Suppressor macrophage treated with lipopolysaccharide for 4 hours (primary cell): Measurements from ENCODE around the gene HABP4.

Experiments
- DNase-seq: peaks from one replicate; pipeline ENCODE4 v3.0.0-alpha.2; 2020

HABP4 gene

DNA sequence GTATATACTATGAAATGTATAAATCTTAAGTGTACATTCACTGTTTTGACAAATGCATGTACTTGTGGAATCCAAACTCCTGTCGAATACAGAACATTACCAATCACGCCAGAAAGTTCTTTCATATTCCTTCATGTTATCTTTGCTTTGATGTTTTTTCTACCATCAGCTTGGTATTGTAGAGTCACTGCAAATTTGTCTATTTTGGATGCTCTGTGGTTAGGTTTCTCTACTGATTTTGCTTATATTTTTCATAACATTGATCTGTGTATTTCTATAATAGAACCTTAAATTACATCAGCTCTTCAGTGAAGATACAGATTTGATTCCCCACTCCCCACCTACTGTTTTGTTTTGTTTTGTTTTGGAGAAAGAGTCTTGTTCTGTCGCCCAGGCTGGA lies 30.8 kb downstream of the HABP4 start:
- no peak for DNase-seq

DNA sequence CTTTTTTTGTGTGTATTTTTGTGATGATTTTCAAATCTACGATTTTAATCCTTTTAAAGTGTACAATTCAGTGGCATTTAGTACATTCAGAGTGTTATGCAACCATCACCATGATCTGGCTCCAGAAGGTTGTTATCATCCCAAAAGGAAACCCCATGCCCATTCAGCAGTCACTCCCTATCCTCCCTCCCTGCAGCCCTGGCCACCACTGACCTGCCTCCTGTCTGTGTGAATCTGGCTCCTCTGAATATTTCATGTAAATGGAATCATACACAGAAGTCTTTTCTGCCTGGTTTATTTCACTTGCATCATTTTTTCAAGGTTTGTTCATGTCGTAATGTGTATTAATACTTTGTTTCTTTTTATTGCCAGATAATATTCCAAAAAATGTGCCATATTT lies 32.5 kb downstream of the HABP4 start:
- no peak for DNase-seq

GRCh38 chr9:96483197-96483596 lies 33.2 kb downstream of the HABP4 start:
- no peak for DNase-seq

GRCh38 chr9:96483733-96484390 lies 33.9 kb downstream of the HABP4 start:
- DNase-seq: peak; percentile 56

DNA sequence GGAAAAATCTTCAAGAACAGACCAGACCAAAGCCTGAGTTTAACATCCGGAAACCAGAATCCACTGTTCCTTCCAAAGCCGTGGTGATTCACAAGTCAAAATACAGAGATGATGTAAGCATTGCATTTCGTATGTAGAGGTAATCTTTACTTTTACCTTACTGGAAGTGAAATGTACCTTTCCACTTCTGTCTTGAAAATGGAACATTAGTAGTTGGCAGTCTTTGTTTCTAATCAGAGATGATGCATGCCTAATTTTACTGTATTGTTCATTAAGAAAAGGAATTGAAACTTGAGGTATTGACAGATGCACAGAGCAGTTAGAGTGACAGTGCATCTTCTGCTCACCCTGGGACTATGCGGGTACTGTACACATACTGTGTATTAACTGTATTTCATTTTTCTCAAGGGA lies 34.6 kb downstream of the HABP4 start:
- DNase-seq: peak; percentile 14

GRCh38 chr9:96485280-96485679 lies 35.3 kb downstream of the HABP4 start:
- DNase-seq: no peak

- DNase-seq: no peak
These were observed 36.5 kb downstream of the HABP4 start for GRCh38 chr9:96486386-96487028.

DNA sequence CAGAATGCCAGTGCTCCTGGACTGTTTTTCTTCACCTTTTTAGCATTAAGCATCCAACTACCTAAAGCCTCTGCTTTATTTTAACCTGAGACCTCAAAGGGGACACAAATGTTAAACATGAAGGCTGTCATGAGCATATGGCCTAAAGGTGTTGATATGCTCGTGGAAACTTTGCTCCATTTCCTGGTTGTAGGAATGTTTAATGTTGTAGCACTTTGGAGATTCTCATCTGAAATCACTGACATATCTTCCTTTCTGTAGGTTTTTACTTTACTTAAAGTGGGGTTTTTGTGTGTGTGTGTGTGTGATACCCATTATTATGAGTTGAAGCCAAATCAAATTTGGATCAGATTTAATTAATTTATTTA lies 37.0 kb downstream of the HABP4 start:
- DNase-seq: no peak

DNA sequence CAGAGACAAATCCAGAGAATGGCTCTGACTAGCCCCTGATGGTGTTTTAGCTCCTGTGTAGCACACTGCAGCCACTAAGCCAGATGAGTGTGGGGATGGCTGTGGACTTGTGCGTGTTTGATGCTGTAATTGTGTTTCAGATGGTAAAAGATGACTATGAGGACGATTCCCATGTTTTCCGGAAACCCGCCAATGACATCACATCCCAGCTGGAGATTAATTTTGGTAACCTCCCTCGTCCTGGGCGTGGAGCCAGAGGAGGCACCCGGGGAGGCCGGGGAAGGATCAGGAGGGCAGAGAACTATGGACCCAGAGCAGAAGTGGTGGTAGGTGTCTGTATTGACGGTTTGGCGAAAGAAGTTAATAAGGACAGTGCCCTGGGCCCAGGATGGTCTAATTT lies 38.0 kb downstream of the HABP4 start:
- no peak for DNase-seq

GRCh38 chr9:96489482-96489979 lies 39.6 kb downstream of the HABP4 start:
- no peak for DNase-seq

DNA sequence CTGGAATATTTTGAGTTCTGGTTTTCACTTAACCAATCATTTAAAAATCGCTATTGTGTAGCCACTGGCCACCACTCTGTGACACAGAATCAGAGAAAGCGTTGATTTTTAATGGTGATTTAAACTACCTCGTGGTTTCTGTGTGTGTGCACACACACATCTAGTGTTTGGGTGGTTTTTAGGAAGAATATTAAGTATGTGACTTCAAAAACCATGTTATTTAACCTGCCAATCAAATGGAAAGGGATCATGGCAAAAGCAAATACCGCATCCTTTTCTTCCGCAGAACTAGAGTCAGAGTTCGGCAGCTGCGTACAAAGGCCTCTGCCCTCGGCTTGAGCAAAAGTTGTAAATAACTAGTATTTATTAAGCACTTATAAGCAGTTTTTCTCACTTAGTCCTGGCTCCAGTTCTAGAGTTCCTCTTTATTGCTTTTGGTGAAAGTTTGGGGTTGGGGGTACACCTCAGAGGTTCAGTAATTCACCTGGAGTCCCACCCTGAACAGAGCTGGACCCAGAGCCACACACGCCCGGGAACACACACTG lies 40.6 kb downstream of the HABP4 start:
- DNase-seq: no peak

DNA sequence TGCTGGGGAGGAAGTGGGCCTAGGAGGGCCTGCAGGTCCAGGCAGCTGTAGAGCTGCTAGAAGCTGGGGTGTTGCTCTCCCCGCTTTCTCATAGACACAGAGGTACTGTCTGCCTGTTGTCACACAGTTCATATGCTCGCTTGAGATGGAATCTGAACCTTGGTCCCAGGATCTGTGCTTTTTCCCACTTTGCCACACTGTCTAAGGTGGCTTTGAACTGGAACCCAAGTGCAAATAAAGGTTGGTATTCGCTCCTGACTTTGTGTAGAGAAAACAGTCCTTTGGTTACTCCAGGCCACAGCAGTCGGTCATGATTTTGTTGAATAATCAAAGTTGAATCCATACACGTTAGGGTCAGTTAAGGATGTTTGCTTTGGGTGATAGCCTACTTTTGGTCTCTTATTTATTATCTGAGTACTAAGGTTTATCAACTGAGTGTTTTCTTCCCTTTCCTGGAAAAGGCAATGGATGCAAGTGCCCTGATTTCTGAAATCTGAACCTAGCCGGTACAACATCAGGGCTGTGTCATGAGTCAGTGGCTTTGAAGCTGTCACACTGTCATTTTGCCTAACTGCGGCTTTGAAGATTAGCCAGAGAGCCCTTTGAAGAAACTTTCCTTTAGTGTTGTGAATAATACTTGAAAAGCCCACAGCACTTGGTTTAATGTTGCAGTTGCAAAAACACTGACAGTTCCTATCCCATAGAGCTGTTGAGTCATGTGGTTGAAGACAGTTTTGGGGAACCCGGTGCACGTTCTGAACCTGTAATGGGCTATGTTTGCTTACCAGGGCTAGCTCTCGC lies 41.3 kb downstream of the HABP4 start:
- no peak for DNase-seq

DNA sequence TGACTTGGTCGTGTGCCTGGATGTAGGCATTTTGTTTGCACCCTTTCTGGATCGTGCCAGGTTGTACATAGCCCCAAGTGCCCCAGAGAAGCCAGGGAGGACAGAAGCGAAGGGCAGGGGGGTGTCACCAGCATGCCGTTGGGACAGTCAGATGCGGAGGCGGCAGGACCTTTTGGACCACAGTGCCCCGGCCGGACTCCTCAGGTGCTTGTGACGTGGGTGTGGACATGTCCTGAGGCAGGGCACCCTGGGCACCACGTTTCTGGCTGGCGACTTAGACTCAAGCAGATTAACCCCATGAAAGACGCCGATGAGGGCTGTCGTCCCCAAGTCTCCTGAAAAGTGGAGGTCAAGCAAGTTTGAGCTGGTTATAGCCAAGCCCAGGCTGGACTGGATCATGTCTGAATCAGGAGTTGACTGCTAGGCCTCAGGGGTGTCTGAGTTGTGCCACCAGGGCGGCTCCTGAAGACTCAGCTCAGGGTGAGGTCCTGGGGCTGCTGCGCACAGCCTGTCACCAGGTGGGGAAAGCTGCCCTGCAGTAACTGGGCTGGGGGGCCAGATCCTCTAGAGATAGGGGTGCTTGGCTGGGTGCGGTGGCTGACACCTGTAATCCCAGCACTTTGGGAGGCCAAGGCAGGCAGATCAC lies 42.0 kb downstream of the HABP4 start:
- no peak for DNase-seq

- no peak for DNase-seq
These were observed 43.1 kb downstream of the HABP4 start for GRCh38 chr9:96492993-96493531.

DNA sequence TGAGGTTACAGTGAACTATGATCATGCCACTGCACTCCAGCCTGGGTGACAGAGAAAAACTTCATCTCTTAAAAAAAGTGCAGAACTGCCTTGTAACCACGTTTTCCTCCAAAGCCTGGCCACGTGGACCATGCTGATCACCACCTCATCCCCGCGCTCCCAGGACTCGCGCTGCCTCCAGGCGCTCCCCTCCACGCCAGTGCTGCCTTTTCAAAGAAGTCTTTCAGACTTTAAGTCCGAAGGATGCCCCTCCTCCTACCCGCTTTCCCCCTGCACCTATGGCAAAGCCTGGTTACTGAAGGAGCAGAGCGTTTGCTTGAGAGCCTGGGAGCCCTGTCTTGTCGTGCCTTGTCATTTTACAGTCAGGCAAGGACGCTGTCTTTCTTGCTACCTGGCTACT lies 43.8 kb downstream of the HABP4 start:
- no peak for DNase-seq

DNA sequence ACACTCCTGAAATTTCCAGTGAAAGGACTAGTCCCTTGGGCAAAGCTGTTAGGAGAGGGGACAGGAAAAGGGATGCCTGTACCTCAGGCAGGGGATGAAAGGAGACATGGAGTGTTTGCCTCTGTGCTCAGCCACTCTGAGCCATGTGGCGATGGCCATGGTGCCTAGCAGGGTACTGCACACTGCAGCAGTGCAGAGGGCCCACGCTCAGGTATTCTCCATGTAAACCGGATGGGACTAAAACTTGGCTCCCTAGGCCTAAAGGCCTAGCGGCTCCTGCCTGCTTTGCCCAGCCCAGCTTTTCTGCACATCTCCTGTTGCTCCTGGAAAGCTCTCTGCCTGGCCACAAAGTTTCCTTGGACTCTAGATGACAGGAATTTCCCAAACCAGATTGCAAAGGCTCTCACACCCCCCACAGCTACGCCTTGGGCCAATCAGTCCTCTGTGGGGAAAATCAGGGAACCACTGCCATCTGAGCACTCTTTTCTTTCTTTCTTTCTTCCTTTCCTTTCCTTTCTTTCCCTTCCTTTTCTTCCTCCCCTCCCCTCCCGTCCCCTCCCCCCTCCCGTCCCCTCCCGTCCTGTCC lies 44.3 kb downstream of the HABP4 start:
- DNase-seq: no peak

- no peak for DNase-seq
These were observed 45.4 kb downstream of the HABP4 start for GRCh38 chr9:96495341-96495740.

GRCh38 chr9:96496368-96497116 lies 46.6 kb downstream of the HABP4 start:
- no peak for DNase-seq

- no peak for DNase-seq
These were observed 47.1 kb downstream of the HABP4 start for GRCh38 chr9:96497117-96497399.

- DNase-seq: no peak
These were observed 48.8 kb downstream of the HABP4 start for GRCh38 chr9:96498796-96499195.

- no peak for DNase-seq
These were observed 49.3 kb downstream of the HABP4 start for GRCh38 chr9:96499257-96499656.
